ENCODE measurements around the gene DAAM2.

The DAAM2 gene

GRCh38 chr6:39936857-39937256 is 144.7 kb downstream of the DAAM2 start:
- H3K27me3 ChIP-seq (ENCODE audit: control insufficient read depth, insufficient read depth, low read length): no peaks in the 10 kb centered on the region
- H3K27ac ChIP-seq (ENCODE audit: low read depth, low read length): no peak overlapping the region
- no peaks in the 10 kb centered on the region for H3K36me3 ChIP-seq (ENCODE audit: control insufficient read depth, insufficient read depth, low read length)
- H3K4me1 ChIP-seq (ENCODE audit: control insufficient read depth, insufficient read depth, low read length): peaks cover 8% of the 10 kb centered on the region
- H3K4me3 ChIP-seq (ENCODE audit: low read length): no peak overlapping the region
- H3K9ac ChIP-seq (ENCODE audit: low read length): no peak overlapping the region

GRCh38 chr6:39937686-39938333 is 145.6 kb downstream of the DAAM2 start:
- H3K36me3 ChIP-seq (ENCODE audit: control insufficient read depth, insufficient read depth, low read length): no peaks in the 10 kb centered on the region
- peaks cover 8% of the 10 kb centered on the region for H3K4me1 ChIP-seq (ENCODE audit: control insufficient read depth, insufficient read depth, low read length)
- H3K27ac ChIP-seq (ENCODE audit: low read depth, low read length): no peak overlapping the region
- no peak overlapping the region for H3K4me3 ChIP-seq (ENCODE audit: low read length)
- H3K27me3 ChIP-seq (ENCODE audit: control insufficient read depth, insufficient read depth, low read length): no peaks in the 10 kb centered on the region
- no peak overlapping the region for H3K9ac ChIP-seq (ENCODE audit: low read length)

GRCh38 chr6:39938773-39939654 is 146.8 kb downstream of the DAAM2 start:
- Histone ChIP-seq H3K36me3 (ENCODE audit: control insufficient read depth, insufficient read depth, low read length) (no peaks in the 10 kb centered on the region), H3K27me3 (ENCODE audit: control insufficient read depth, insufficient read depth, low read length) (no peaks in the 10 kb centered on the region), H3K4me3 (ENCODE audit: low read length) (no peak overlapping the region), H3K27ac (ENCODE audit: low read depth, low read length) (no peak overlapping the region), H3K9ac (ENCODE audit: low read length) (no peak overlapping the region), H3K4me1 (ENCODE audit: control insufficient read depth, insufficient read depth, low read length) (peaks cover 3% of the 10 kb centered on the region)

GRCh38 chr6:39941138-39941537 is 149.0 kb downstream of the DAAM2 start:
- Histone ChIP-seq H3K36me3 (ENCODE audit: control insufficient read depth, insufficient read depth, low read length) (no peaks in the 10 kb centered on the region), H3K4me3 (ENCODE audit: low read length) (no peak overlapping the region), H3K27me3 (ENCODE audit: control insufficient read depth, insufficient read depth, low read length) (no peaks in the 10 kb centered on the region), H3K4me1 (ENCODE audit: control insufficient read depth, insufficient read depth, low read length) (no peaks in the 10 kb centered on the region), H3K9ac (ENCODE audit: low read length) (no peak overlapping the region), H3K27ac (ENCODE audit: low read depth, low read length) (no peak overlapping the region)

GRCh38 chr6:39941820-39942219 is 149.6 kb downstream of the DAAM2 start:
- Histone ChIP-seq H3K36me3 (ENCODE audit: control insufficient read depth, insufficient read depth, low read length) (no peaks in the 10 kb centered on the region), H3K4me3 (ENCODE audit: low read length) (no peak overlapping the region), H3K27ac (ENCODE audit: low read depth, low read length) (no peak overlapping the region), H3K4me1 (ENCODE audit: control insufficient read depth, insufficient read depth, low read length) (no peaks in the 10 kb centered on the region), H3K27me3 (ENCODE audit: control insufficient read depth, insufficient read depth, low read length) (no peaks in the 10 kb centered on the region), H3K9ac (ENCODE audit: low read length) (no peak overlapping the region)

- Histone ChIP-seq H3K4me1 (ENCODE audit: control insufficient read depth, insufficient read depth, low read length) (no peaks in the 10 kb centered on the region), H3K27ac (ENCODE audit: low read depth, low read length) (no peak overlapping the region), H3K27me3 (ENCODE audit: control insufficient read depth, insufficient read depth, low read length) (no peaks in the 10 kb centered on the region), H3K9ac (ENCODE audit: low read length) (no peak overlapping the region), H3K4me3 (ENCODE audit: low read length) (no peak overlapping the region), H3K36me3 (ENCODE audit: control insufficient read depth, insufficient read depth, low read length) (no peaks in the 10 kb centered on the region)
Observed at GRCh38 chr6:39942903-39943580, 150.9 kb downstream of the DAAM2 start.

- Histone ChIP-seq H3K27ac (ENCODE audit: low read depth, low read length) (no peak overlapping the region), H3K27me3 (ENCODE audit: control insufficient read depth, insufficient read depth, low read length) (no peaks in the 10 kb centered on the region), H3K9ac (ENCODE audit: low read length) (no peak overlapping the region), H3K36me3 (ENCODE audit: control insufficient read depth, insufficient read depth, low read length) (no peaks in the 10 kb centered on the region), H3K4me3 (ENCODE audit: low read length) (no peak overlapping the region), H3K4me1 (ENCODE audit: control insufficient read depth, insufficient read depth, low read length) (no peaks in the 10 kb centered on the region)
Observed at GRCh38 chr6:39945626-39946025, 153.4 kb downstream of the DAAM2 start.

- no peaks in the 10 kb centered on the region for H3K4me1 ChIP-seq (ENCODE audit: control insufficient read depth, insufficient read depth, low read length)
- no peaks in the 10 kb centered on the region for H3K36me3 ChIP-seq (ENCODE audit: control insufficient read depth, insufficient read depth, low read length)
- H3K4me3 ChIP-seq (ENCODE audit: low read length): no peak overlapping the region
- H3K27ac ChIP-seq (ENCODE audit: low read depth, low read length): no peak overlapping the region
- H3K27me3 ChIP-seq (ENCODE audit: control insufficient read depth, insufficient read depth, low read length): no peaks in the 10 kb centered on the region
- no peak overlapping the region for H3K9ac ChIP-seq (ENCODE audit: low read length)
Observed at GRCh38 chr6:39947611-39948068, 155.5 kb downstream of the DAAM2 start.

- no peaks in the 10 kb centered on the region for H3K27me3 ChIP-seq (ENCODE audit: control insufficient read depth, insufficient read depth, low read length)
- no peak overlapping the region for H3K4me3 ChIP-seq (ENCODE audit: low read length)
- no peaks in the 10 kb centered on the region for H3K36me3 ChIP-seq (ENCODE audit: control insufficient read depth, insufficient read depth, low read length)
- H3K27ac ChIP-seq (ENCODE audit: low read depth, low read length): no peak overlapping the region
- no peaks in the 10 kb centered on the region for H3K4me1 ChIP-seq (ENCODE audit: control insufficient read depth, insufficient read depth, low read length)
- H3K9ac ChIP-seq (ENCODE audit: low read length): no peak overlapping the region
Observed at GRCh38 chr6:39948199-39948791, 156.1 kb downstream of the DAAM2 start.

GRCh38 chr6:39950125-39950720 is 158.0 kb downstream of the DAAM2 start:
- Histone ChIP-seq H3K9ac (ENCODE audit: low read length) (no peak overlapping the region), H3K27me3 (ENCODE audit: control insufficient read depth, insufficient read depth, low read length) (no peaks in the 10 kb centered on the region), H3K36me3 (ENCODE audit: control insufficient read depth, insufficient read depth, low read length) (no peaks in the 10 kb centered on the region), H3K4me1 (ENCODE audit: control insufficient read depth, insufficient read depth, low read length) (no peaks in the 10 kb centered on the region), H3K27ac (ENCODE audit: low read depth, low read length) (no peak overlapping the region), H3K4me3 (ENCODE audit: low read length) (no peak overlapping the region)

- H3K9ac ChIP-seq (ENCODE audit: low read length): no peak overlapping the region
- H3K27me3 ChIP-seq (ENCODE audit: control insufficient read depth, insufficient read depth, low read length): no peaks in the 10 kb centered on the region
- H3K27ac ChIP-seq (ENCODE audit: low read depth, low read length): no peak overlapping the region
Observed at GRCh38 chr6:39951191-39951590, 159.0 kb downstream of the DAAM2 start.

GRCh38 chr6:39951716-39952115 is 159.5 kb downstream of the DAAM2 start:
- Histone ChIP-seq H3K27ac (ENCODE audit: low read depth, low read length) (no peak overlapping the region), H3K9ac (ENCODE audit: low read length) (no peak overlapping the region), H3K27me3 (ENCODE audit: control insufficient read depth, insufficient read depth, low read length) (no peaks in the 10 kb centered on the region), H3K4me1 (ENCODE audit: control insufficient read depth, insufficient read depth, low read length) (no peaks in the 10 kb centered on the region), H3K4me3 (ENCODE audit: low read length) (no peak overlapping the region), H3K36me3 (ENCODE audit: control insufficient read depth, insufficient read depth, low read length) (no peaks in the 10 kb centered on the region)

More at GRCh38 chr6:39951191-39951590, 159.0 kb downstream of the DAAM2 start:
- Histone ChIP-seq H3K4me1 (ENCODE audit: control insufficient read depth, insufficient read depth, low read length) (no peaks in the 10 kb centered on the region), H3K36me3 (ENCODE audit: control insufficient read depth, insufficient read depth, low read length) (no peaks in the 10 kb centered on the region), H3K4me3 (ENCODE audit: low read length) (no peak overlapping the region)

Measured in rectal smooth muscle tissue (tissue), 1 donor.